Natural killer cell (primary cell): Measurements from ENCODE around the gene SLC17A5. TPM values are rescaled to one million over a fixed set of nuclear protein-coding genes. Genes with fewer than 3 reads are reported as not detected.

Experiments used
- ATAC-seq, 3 donors: fragments of 150-1000 bp in 2 of 3; fragments of 200-7000 bp in 1 of 3; cut with Tn5 transposase; 1 replicate in 1 of 3; 2 replicates in 2 of 3; pipeline ENCODE4 v1.10.0; 2021; ENCODE audit warnings: mild to moderate bottlenecking in 2 of 3, moderate library complexity in 2 of 3
- DNase-seq, 2 donors: peaks; one replicate each; pipeline versions ENCODE4 v3.0.0 to v3.0.0-alpha.2; 2013 to 2021; ENCODE audit warnings: mixed read lengths in 1 of 2
- H3K27ac ChIP-seq: one replicate; pipeline ENCODE4 v1.5.1; 2013; ENCODE audit warnings: mild to moderate bottlenecking, low read length
- H3K27me3 ChIP-seq: one replicate; pipeline ENCODE4 v1.6.1; 2013; ENCODE audit warnings: low read length; ENCODE audit not compliant: control insufficient read depth, insufficient read depth
- H3K36me3 ChIP-seq: one replicate; pipeline ENCODE4 v1.6.1; 2013; ENCODE audit warnings: low read length; ENCODE audit not compliant: control insufficient read depth, insufficient read depth
- H3K4me1 ChIP-seq: one replicate; pipeline ENCODE4 v1.6.1; 2013; ENCODE audit warnings: low read length; ENCODE audit not compliant: control insufficient read depth, insufficient read depth
- H3K4me3 ChIP-seq: one replicate; pipeline ENCODE4 v1.5.1; 2013; ENCODE audit warnings: low read length
- H3K9me3 ChIP-seq: one replicate; pipeline ENCODE4 v1.6.1; 2013; ENCODE audit warnings: low read length; ENCODE audit not compliant: control insufficient read depth, insufficient read depth
- H3K27ac Mint-ChIP-seq, 2 donors: one replicate each; pipeline ENCODE4 v1.8.0; 2022; ENCODE audit warnings: mild to moderate bottlenecking in 2 of 2, mixed read lengths in 2 of 2, moderate library complexity in 1 of 2
- H3K27me3 Mint-ChIP-seq, 2 donors: one replicate each; pipeline ENCODE4 v1.8.0; 2022; ENCODE audit warnings: low read depth in 2 of 2, mixed read lengths in 2 of 2
- H3K36me3 Mint-ChIP-seq: one replicate; pipeline ENCODE4 v1.8.0; 2022; ENCODE audit warnings: mixed read lengths
- H3K4me1 Mint-ChIP-seq, 2 donors: one replicate each; pipeline ENCODE4 v1.8.0; 2022; ENCODE audit warnings: mixed read lengths in 2 of 2
- H3K4me3 Mint-ChIP-seq: one replicate; pipeline ENCODE4 v1.8.0; 2022; ENCODE audit warnings: mild to moderate bottlenecking, moderate library complexity, mixed read lengths
- H3K9me3 Mint-ChIP-seq, 2 donors: one replicate each; pipeline ENCODE4 v1.8.0; 2022; ENCODE audit warnings: mixed read lengths in 2 of 2
- CTCF ChIP-seq: fragments of 200-600 bp; IDR thresholded peaks from one replicate; pipeline ENCODE4 v1.8.0; 2022; ENCODE audit warnings: antibody characterized with exemption
- WGBS: methylation state at CpG from one replicate; pipeline ENCODE4 v1.1.7; 2013; ENCODE audit warnings: missing lambda C conversion rate; ENCODE audit not compliant: insufficient coverage; 5-methylcytosine and 5-hydroxymethylcytosine counted together
- intact Hi-C: fragments of 100-400 bp; cut with micrococcal nuclease; formaldehyde crosslinking; loops from one replicate; pipeline ENCODE4 v1.14.2; 2022
- total RNA-seq, 4 donors: library from RNA; stranded (reverse); fragments of 120-200 nt in 1 of 4; gene quantifications; one replicate each; pipeline versions ENCODE4 v1.2.3 to v1.2.4, GENCODE V29; 2013 to 2022

Gene SLC17A5
- total RNA-seq, 3 donors from 2014 or later (not counting 1 experiment from before 2014, with no cell fraction given), result 8.5 to 13.8 (median 9.1) TPM

GRCh38 chr6:73657201-73657600 lies 3.4 kb upstream of the SLC17A5 start:
- peak; percentile 25 to 52 for DNase-seq
- no peak for TF ChIP-seq CTCF

GRCh38 chr6:73656531-73657145 lies 2.8 kb upstream of the SLC17A5 start:
- Mint-ChIP-seq H3K27ac (peak overlapping the region; percentile 80 to 84), H3K36me3 (no peaks in the 10 kb centered on the region), H3K9me3 (no peaks in the 10 kb centered on the region), H3K4me3 (peak overlapping the region; percentile 58), H3K27me3 (no peaks in the 10 kb centered on the region), H3K4me1 (peaks cover 42 to 45% of the 10 kb centered on the region in 2 donors)
- H3K4me3 ChIP-seq, result no peak overlapping the region
- no peak for TF ChIP-seq CTCF
- no peaks in the 10 kb centered on the region for H3K9me3 ChIP-seq
- H3K27ac ChIP-seq, result peak overlapping the region; percentile 52
- 88% methylated on average over 1 of the region's 2 CpGs for WGBS
- no peaks in the 10 kb centered on the region for H3K36me3 ChIP-seq
- DNase-seq (no peak), ATAC-seq (no peak)
- H3K4me1 ChIP-seq, result peaks cover 16% of the 10 kb centered on the region
- intact Hi-C loops, result no loop called here
- no peaks in the 10 kb centered on the region for H3K27me3 ChIP-seq

More at GRCh38 chr6:73657201-73657600, 3.4 kb upstream of the SLC17A5 start:
- Mint-ChIP-seq H3K4me1 (peaks cover 42 to 45% of the 10 kb centered on the region in 2 donors), H3K9me3 (no peaks in the 10 kb centered on the region), H3K27ac (peak overlapping the region; percentile 80 to 84), H3K27me3 (no peaks in the 10 kb centered on the region), H3K36me3 (no peaks in the 10 kb centered on the region), H3K4me3 (peak overlapping the region; percentile 58)
- no peak overlapping the region for H3K4me3 ChIP-seq
- H3K27ac ChIP-seq, result peak overlapping the region; percentile 52
- no peaks in the 10 kb centered on the region for H3K36me3 ChIP-seq
- ATAC-seq, result peak; percentile 12 to 26 (median 14)
- intact Hi-C loops, result no loop called here
- no peaks in the 10 kb centered on the region for H3K27me3 ChIP-seq
- peaks cover 16% of the 10 kb centered on the region for H3K4me1 ChIP-seq
- no peaks in the 10 kb centered on the region for H3K9me3 ChIP-seq
- 44% methylated on average over 3 of the region's 3 CpGs for WGBS

- Mint-ChIP-seq H3K4me1 (peaks cover 47 to 50% of the 10 kb centered on the region in 2 donors), H3K36me3 (no peaks in the 10 kb centered on the region), H3K27me3 (no peaks in the 10 kb centered on the region), H3K4me3 (peak overlapping the region; percentile 96), H3K27ac (peak overlapping the region; percentile 94 to 98), H3K9me3 (no peaks in the 10 kb centered on the region)
- H3K9me3 ChIP-seq, result no peaks in the 10 kb centered on the region
- H3K4me1 ChIP-seq, result peaks cover 16% of the 10 kb centered on the region
- no peak for ATAC-seq
- H3K4me3 ChIP-seq, result peak overlapping the region; percentile 81
- H3K27ac ChIP-seq, result peak overlapping the region; percentile 95
- WGBS, result 95% methylated on average over 2 of the region's 2 CpGs
- intact Hi-C loops, result loop anchor here (2.0 kb wide), 1 partner anchor 1629 kb away; the partner anchor contains the start of gene TMEM30A
- H3K27me3 ChIP-seq, result no peaks in the 10 kb centered on the region
- DNase-seq, result no peak
- no peaks in the 10 kb centered on the region for H3K36me3 ChIP-seq
- TF ChIP-seq CTCF, result no peak
Observed at GRCh38 chr6:73655341-73655917, 1.6 kb upstream of the SLC17A5 start.
